WTC11 (cell line): ENCODE results near the gene TIMM22.

Source experiments
- CREM ChIP-seq: sonication (generic); formaldehyde crosslinking; IDR thresholded peaks from 2 replicates; pipeline ENCODE4 v1.8.1; 2022; ENCODE audit warnings: mild to moderate bottlenecking, missing genetic modification reagents, moderate library complexity
- SP1 ChIP-seq: sonication (generic); formaldehyde crosslinking; conservative IDR thresholded peaks from 2 replicates; pipeline ENCODE4 v1.8.1; 2022; ENCODE audit warnings: missing genetic modification reagents
- TCF7 ChIP-seq: sonication (generic); formaldehyde crosslinking; IDR thresholded peaks from 2 replicates; pipeline ENCODE4 v1.8.0; 2022; ENCODE audit warnings: mild to moderate bottlenecking, low read depth, missing genetic modification reagents, moderate library complexity
- ZNF121 ChIP-seq: sonication (generic); formaldehyde crosslinking; IDR thresholded peaks from 2 replicates; pipeline ENCODE4 v1.8.0; 2023; ENCODE audit warnings: missing genetic modification reagents
- TF ChIP-seq, protein P1 (sequence below): sonication (generic); formaldehyde crosslinking; IDR thresholded peaks from 2 replicates; pipeline ENCODE4 v1.8.0; 2022; ENCODE audit warnings: mild to moderate bottlenecking, missing genetic modification reagents
- TF ChIP-seq, protein P2 (sequence below): sonication (generic); formaldehyde crosslinking; IDR thresholded peaks from 2 replicates; pipeline ENCODE4 v1.8.1; 2023; ENCODE audit warnings: mild to moderate bottlenecking, missing genetic modification reagents
- TF ChIP-seq, protein P3 (sequence below): fragments of 200-600 bp; IDR thresholded peaks from 2 replicates; pipeline ENCODE4 v1.8.0; 2022; ENCODE audit warnings: antibody characterized with exemption

DNA sequence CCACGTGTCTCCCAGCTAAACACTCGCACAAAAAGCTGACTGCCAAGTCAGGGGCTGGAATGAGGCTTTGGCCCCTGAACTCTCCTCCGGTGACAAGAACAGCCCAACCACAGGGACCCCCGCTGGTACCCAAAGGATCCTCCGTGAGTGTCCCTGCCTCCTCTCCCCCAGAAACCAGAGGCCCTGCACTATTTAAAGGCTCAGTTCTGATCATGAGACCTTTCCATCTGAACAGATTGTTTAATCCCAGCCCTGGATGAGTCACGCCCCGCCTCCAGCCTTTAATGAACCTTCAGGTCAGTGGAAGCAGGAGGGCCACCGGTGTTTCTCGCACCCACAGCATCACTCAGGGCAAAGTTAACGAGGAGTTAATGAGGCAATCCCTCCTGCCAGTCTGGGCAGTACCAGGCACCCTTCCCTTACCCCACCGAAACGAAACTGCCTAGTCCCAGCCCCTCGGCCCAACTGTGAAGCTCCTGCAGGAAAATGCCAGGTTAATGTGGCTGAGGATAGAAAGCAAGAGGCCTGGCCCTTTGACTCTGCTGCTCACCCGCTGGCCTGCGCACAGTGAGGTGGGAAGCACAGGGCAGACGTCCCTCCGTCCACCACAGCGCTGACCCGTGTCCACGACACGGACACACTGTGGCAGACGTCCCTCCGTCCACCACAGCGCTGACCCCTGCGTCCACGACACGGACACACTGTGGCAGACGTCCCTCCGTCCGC lies 32.4 kb downstream of the TIMM22 start:
- TF ChIP-seq, protein P1, sequence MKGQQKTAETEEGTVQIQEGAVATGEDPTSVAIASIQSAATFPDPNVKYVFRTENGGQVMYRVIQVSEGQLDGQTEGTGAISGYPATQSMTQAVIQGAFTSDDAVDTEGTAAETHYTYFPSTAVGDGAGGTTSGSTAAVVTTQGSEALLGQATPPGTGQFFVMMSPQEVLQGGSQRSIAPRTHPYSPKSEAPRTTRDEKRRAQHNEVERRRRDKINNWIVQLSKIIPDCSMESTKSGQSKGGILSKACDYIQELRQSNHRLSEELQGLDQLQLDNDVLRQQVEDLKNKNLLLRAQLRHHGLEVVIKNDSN (CRISPR knock-in tag) = no peak
- TF ChIP-seq TCF7 (CRISPR knock-in tag) (no peak), ZNF121 (CRISPR knock-in tag) (no peak), SP1 (CRISPR knock-in tag) (no peak), CREM (CRISPR knock-in tag) (no peak)
- TF ChIP-seq, protein P2, sequence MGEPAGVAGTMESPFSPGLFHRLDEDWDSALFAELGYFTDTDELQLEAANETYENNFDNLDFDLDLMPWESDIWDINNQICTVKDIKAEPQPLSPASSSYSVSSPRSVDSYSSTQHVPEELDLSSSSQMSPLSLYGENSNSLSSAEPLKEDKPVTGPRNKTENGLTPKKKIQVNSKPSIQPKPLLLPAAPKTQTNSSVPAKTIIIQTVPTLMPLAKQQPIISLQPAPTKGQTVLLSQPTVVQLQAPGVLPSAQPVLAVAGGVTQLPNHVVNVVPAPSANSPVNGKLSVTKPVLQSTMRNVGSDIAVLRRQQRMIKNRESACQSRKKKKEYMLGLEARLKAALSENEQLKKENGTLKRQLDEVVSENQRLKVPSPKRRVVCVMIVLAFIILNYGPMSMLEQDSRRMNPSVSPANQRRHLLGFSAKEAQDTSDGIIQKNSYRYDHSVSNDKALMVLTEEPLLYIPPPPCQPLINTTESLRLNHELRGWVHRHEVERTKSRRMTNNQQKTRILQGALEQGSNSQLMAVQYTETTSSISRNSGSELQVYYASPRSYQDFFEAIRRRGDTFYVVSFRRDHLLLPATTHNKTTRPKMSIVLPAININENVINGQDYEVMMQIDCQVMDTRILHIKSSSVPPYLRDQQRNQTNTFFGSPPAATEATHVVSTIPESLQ (CRISPR knock-in tag) = no peak
- TF ChIP-seq, protein P3, sequence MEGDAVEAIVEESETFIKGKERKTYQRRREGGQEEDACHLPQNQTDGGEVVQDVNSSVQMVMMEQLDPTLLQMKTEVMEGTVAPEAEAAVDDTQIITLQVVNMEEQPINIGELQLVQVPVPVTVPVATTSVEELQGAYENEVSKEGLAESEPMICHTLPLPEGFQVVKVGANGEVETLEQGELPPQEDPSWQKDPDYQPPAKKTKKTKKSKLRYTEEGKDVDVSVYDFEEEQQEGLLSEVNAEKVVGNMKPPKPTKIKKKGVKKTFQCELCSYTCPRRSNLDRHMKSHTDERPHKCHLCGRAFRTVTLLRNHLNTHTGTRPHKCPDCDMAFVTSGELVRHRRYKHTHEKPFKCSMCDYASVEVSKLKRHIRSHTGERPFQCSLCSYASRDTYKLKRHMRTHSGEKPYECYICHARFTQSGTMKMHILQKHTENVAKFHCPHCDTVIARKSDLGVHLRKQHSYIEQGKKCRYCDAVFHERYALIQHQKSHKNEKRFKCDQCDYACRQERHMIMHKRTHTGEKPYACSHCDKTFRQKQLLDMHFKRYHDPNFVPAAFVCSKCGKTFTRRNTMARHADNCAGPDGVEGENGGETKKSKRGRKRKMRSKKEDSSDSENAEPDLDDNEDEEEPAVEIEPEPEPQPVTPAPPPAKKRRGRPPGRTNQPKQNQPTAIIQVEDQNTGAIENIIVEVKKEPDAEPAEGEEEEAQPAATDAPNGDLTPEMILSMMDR = no peak
